Activated T-cell treated with anti-CD3 and anti-CD28 coated beads, Interleukin-2, amount 50 U/mL, for 1 hour (primary cell): ENCODE data around the gene TAF11.
"Not testable (repeated sequence)": the region's sequence is repeated elsewhere in the genome, so short reads cannot be mapped to it uniquely, and the experiment has no call there.

Experiments
- DNase-seq: peaks from one replicate; pipeline ENCODE4 v3.0.0-alpha.2; 2020

Gene TAF11

GRCh38 chr6:34904990-34905613 is 17.3 kb upstream of the TAF11 start:
- DNase-seq: no peak

GRCh38 chr6:34901930-34902329 is 14.1 kb upstream of the TAF11 start:
- DNase-seq: no peak

DNA sequence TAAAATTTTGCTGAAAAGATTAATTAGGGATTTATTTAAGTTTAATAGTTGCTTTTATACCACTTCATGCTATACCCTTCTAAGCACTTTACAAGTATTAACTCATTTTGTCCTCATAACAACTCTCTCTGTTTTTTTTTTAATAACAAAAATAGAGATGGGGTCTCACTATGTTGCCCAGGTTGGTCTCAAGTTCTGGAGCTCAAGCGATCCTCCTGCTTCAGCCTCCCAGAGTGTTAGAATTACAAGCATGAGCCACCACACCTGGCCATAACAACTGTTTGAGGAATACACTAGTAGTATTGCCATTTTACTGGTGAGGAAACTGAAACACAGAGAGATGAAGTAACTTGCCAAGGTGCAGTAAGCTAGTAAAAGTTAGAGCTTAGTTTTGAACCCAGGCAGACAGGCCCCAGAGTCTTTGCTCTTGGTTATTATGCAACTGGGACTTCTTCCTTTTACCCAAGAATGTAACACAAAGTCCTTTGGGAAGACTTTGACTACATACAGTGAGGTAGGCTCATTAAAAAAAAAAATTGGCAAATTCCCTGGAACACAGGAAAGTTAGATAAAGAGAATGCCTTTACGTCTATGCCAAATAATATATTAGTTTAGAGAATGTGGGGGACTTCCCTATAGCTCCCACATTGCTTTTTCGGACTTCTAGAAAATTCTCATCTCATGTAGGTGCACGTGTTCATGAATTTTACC is 12.6 kb upstream of the TAF11 start:
- DNase-seq: no peak

DNA sequence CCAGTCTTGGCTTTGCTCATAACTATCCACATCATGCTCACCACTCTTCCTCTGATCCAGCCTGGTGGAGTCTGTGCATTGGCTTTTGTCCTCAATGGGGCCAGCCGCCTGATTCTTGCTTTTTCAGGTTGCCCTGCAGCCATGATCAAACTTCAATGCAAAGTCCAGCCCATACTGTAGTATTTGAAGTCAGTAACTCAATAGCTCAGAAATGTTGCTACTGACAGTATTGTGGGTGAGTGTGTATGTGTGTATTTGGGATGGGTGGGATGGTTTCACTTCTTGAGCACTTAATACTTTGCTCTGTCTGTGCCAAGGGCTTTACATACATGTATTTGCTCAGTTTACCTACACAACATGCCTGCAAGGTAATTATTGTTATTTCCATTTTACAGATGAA is 11.9 kb upstream of the TAF11 start:
- DNase-seq: not testable (repeated sequence)

GRCh38 chr6:34897716-34898115 is 9.9 kb upstream of the TAF11 start:
- DNase-seq: no peak

GRCh38 chr6:34897130-34897529 is 9.3 kb upstream of the TAF11 start:
- DNase-seq: no peak

GRCh38 chr6:34894693-34895092 is 6.9 kb upstream of the TAF11 start:
- no peak for DNase-seq

DNA sequence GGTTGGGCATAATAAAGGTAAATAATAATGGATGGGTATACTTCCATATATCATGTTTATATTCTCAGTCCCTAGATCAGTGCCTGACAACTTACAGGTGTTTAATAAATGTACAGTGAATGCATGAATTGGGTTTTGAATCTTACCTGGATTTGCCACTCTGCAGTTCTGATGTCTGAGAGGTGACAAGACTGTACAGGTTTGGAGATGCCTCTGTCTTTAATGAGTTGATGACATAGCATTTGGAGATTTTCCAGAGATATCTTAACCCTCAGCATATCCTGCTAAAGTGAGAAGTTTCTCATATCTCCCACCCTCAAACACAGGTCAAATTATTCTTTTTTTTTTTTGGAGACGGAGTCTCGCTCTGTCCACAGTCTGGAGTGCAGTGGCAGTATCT is 3.5 kb upstream of the TAF11 start:
- DNase-seq: no peak

- no peak for DNase-seq
Observed at GRCh38 chr6:34890533-34890925, 2.7 kb upstream of the TAF11 start.

GRCh38 chr6:34888874-34889555 is 1.2 kb upstream of the TAF11 start, which contains the start of gene ANKS1A:
Gene ANKS1A, plus strand, starts transcription at chr6:34889255. Its CDS starts 148 bp downstream, at chr6:34889403.
- peak; percentile 97 for DNase-seq

- DNase-seq: no peak
Observed at GRCh38 chr6:34888514-34888856, 643 bp upstream of the TAF11 start.

DNA sequence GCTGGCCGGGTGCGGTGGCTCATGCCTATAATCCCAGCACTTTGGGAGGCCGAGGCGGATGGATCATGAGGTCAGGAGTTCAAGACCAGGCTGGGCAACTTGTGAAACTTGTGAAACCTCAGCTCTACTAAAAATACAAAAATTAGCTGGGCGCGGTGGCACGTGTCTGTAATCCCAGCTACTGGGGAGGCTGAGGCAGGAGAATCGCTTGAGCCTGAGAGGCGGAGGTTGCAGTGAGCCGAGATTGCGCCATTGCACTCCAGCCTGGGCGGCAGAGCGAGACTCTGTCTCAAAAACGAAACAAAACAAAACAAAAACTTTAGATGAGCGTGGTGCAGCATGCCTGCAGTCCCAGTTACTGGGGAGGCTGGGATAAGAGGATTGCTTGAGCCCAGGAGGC is 2.0 kb downstream of the TAF11 start:
- not testable (repeated sequence) for DNase-seq

DNA sequence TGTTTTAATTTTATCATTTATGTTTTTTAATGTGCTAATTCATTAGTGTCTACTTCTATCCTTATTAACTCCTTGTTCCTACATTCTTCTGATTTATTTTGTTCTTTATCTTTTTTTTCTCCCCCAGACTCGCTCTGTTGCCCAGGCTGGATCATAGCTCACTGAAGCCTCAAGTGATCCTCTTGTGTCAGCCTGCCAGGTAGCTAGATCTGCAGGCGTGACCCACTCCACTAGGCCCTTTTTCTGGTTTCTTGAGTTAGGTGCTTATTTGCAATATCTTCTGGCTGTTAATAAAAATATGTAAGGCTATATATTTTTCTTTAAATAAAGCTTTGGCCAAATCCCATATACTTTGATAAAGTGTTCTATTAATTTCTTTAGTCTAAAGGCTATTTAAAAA is 2.8 kb downstream of the TAF11 start:
- DNase-seq: no peak

- not testable (repeated sequence) for DNase-seq
Observed at GRCh38 chr6:34884073-34884472, 3.8 kb downstream of the TAF11 start.

GRCh38 chr6:34877869-34878485 is 9.9 kb downstream of the TAF11 start:
- no peak for DNase-seq

DNA sequence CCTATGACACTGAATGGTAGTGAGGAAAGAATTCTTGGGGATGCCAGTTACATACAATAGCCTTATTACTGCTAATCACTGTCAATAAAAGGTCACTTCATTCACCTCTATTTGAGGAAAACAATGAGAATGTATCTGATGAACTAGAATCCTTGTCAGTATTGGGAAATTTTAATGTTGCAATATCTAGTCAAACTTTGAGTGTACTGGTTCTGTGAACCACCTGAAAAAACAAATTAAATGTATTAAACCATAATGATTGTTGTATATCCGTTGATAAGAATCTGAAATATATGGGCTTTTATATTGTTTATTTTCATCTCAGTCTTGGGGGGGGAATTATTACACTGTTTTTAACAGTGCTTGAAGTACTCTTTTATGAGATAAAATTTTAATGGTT is 10.6 kb downstream of the TAF11 start:
- DNase-seq: no peak

DNA sequence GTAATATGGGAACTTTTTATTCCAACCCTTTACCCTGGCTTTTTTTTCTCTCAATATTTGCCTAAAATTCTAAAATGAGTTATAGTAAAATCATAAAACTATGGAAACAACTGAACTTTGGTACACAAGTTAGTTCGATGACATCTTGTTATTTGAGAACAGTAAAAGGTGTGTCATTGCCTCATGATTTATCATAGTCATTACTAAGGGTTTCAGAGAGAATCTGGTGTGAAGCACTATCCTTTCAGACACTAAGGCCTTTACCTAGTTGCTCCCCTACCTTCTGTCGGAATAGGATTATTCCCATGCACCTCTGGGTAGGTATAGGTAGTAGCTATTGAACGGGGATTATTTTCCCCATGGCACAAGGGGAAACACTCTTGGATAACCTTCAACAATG is 11.4 kb downstream of the TAF11 start:
- no peak for DNase-seq

GRCh38 chr6:34875292-34876213 is 12.3 kb downstream of the TAF11 start:
- DNase-seq: no peak

GRCh38 chr6:34872332-34872731 is 15.5 kb downstream of the TAF11 start:
- DNase-seq: no peak

- DNase-seq: no peak
Observed at GRCh38 chr6:34871853-34872252, 16.0 kb downstream of the TAF11 start.

DNA sequence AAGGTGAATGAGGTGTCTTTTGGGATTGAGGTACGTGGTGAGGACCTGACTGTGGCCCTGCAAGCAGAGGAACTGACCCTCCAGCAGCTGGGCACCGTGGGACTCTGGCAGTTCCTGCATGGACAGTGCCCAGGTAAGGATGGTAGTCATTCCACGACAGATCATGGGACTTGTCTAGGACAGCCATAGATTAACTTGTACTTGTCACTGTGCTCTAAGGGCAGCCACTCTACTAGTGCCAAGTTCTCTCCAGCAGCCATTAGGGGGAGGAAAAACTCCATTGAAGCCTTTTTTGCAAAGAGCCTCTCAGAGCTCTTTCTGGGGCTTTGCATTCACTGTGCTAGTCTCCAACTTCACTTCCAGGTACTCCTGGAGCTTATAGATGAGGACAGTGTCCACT is 20.4 kb downstream of the TAF11 start:
- DNase-seq: no peak

GRCh38 chr6:34866509-34866908 is 21.3 kb downstream of the TAF11 start:
- no peak for DNase-seq

DNA sequence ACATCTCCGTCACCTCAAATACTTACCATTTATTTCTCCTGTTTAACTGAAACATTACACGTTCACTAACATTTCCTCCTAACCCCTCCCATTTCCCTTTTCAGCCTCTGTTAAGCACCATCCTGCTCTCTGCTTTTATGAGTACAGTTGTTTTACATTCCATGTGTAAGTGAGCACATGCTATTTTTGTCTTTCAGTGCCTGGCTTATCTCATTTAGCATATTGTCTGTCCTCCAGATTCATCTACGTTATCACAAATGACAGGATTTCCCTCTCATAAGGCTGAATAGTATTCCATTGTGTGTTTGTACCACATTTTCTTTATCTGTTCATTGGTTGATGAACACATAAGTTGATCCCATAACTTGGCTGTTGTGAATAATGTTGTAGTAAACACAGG is 22.7 kb downstream of the TAF11 start:
- DNase-seq: no peak
